Left ventricle myocardium inferior (tissue), 1 donor: ENCODE data around the gene NHS. TPM values are rescaled to one million over a fixed set of nuclear protein-coding genes. Genes with fewer than 3 reads are reported as not detected.

Experiments
- DNase-seq: peaks from one replicate; pipeline ENCODE4 v3.0.0-alpha.2; 2020
- H3K27ac ChIP-seq: fragments of 200-600 bp; replicated peaks from 2 replicates; pipeline ENCODE4 v1.8.0; 2021
- H3K27me3 ChIP-seq: fragments of 200-600 bp; 2 replicates; pipeline ENCODE4 v1.8.0; 2021; ENCODE audit warnings: low read depth
- H3K36me3 ChIP-seq: fragments of 200-600 bp; 2 replicates; pipeline ENCODE4 v1.8.0; 2021
- H3K4me1 ChIP-seq: fragments of 200-600 bp; 2 replicates; pipeline ENCODE4 v1.8.0; 2021
- H3K4me3 ChIP-seq: fragments of 200-600 bp; 2 replicates; pipeline ENCODE4 v1.8.0; 2021; ENCODE audit warnings: mild to moderate bottlenecking, moderate library complexity
- H3K9me3 ChIP-seq: fragments of 200-600 bp; replicated peaks from 2 replicates; pipeline ENCODE4 v1.8.0; 2021
- CTCF ChIP-seq: fragments of 200-600 bp; IDR thresholded peaks from 2 replicates; pipeline ENCODE4 v1.8.0; 2021; ENCODE audit warnings: antibody characterized with exemption, mild to moderate bottlenecking, borderline replicate concordance
- intact Hi-C: fragments of 100-400 bp; cut with micrococcal nuclease; formaldehyde crosslinking; loops from one replicate; pipeline ENCODE4 v1.11.0; 2022
- total RNA-seq: library from RNA; stranded (reverse); fragmentation: NEBNext Ultra II Directional; extraction: Animal tissue kit (Norgen Biotek cat#: 25700); gene quantifications from one replicate; pipeline ENCODE4 v1.2.1, GENCODE V29; 2021
- donor health status: DM: no; HTN: yes; CAD: no; lungs with severe emphysema.

NHS gene
- total RNA-seq, 1 donor from 2014 or later, result 1.0 TPM

DNA sequence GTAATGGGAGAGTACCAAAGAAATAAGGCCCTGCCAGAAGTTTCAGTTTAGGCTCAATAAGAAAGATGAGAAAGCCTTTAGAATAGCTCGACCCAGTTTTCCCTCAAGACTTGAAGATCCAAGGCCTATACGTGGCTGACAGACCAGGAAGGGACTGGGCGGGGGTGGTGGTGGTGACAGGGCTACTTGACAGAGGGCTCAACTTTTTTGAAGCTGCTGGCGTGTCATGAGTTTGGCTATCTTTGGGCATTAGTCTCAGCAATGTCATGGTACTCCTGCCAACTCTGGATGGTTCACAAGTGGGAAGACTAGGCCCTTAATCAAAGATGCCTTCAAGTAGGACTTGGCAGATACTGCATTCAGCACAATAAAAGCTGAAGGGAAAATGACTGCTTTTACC is 262.2 kb downstream of the NHS start:
- no peak overlapping the region for H3K27ac ChIP-seq
- H3K4me1 ChIP-seq, result no peaks in the 10 kb centered on the region
- no peak for TF ChIP-seq CTCF
- intact Hi-C loops, result no loop called here
- no peaks in the 10 kb centered on the region for H3K27me3 ChIP-seq
- no peaks in the 10 kb centered on the region for H3K9me3 ChIP-seq
- H3K4me3 ChIP-seq, result no peak overlapping the region
- no peak for DNase-seq
- H3K36me3 ChIP-seq, result no peaks in the 10 kb centered on the region

DNA sequence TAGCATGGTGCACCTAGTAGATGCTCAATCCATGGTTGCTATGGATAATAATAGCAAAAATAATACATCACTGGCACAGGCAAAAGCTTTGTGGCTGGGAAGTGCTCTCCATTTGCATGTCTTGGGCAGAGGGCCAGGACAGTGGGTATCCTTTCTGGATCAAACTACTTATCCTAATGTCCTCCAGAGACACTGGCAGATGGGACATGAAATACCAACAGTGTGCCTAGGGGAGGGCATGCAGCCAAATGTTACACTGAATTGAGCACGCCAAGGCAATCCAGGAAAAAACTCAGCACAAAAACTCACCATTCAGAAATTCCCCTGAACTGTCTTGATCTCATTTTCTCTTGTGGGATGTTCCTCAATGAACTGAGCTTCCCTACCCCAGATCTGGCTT is 263.7 kb downstream of the NHS start:
- H3K27me3 ChIP-seq, result no peaks in the 10 kb centered on the region
- H3K4me3 ChIP-seq, result no peak overlapping the region
- H3K9me3 ChIP-seq, result no peaks in the 10 kb centered on the region
- TF ChIP-seq CTCF, result no peak
- intact Hi-C loops, result no loop called here
- DNase-seq, result no peak
- H3K36me3 ChIP-seq, result no peaks in the 10 kb centered on the region
- no peaks in the 10 kb centered on the region for H3K4me1 ChIP-seq
- no peak overlapping the region for H3K27ac ChIP-seq

GRCh38 chrX:17642891-17643290 is 267.9 kb downstream of the NHS start:
- no peak for DNase-seq
- no peak for TF ChIP-seq CTCF
- no peaks in the 10 kb centered on the region for H3K36me3 ChIP-seq
- H3K4me3 ChIP-seq, result no peak overlapping the region
- intact Hi-C loops, result no loop called here
- no peak overlapping the region for H3K27ac ChIP-seq
- H3K4me1 ChIP-seq, result no peaks in the 10 kb centered on the region
- no peaks in the 10 kb centered on the region for H3K27me3 ChIP-seq
- no peaks in the 10 kb centered on the region for H3K9me3 ChIP-seq

DNA sequence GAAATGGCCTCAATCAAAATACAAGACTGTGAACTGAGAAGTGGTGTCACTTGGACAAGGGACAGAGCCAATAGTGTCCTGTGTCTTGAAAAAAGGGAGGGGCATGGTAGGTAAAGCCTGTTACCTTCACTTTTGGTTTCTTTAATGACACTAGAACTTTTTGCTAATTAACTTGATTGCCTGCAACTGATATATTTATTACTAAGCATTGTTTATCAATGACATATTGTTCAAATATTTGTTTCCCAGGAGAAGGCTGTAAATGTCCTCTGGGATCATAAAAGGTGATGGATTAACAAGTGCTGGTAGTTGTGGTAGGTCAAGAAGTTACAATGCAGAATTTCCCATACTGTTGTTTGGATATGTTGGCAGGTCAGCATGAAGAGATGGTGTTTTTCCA is 268.5 kb downstream of the NHS start:
- no peaks in the 10 kb centered on the region for H3K27me3 ChIP-seq
- no peak for DNase-seq
- no peak for TF ChIP-seq CTCF
- intact Hi-C loops, result no loop called here
- no peaks in the 10 kb centered on the region for H3K9me3 ChIP-seq
- H3K4me3 ChIP-seq, result no peak overlapping the region
- no peak overlapping the region for H3K27ac ChIP-seq
- no peaks in the 10 kb centered on the region for H3K36me3 ChIP-seq
- no peaks in the 10 kb centered on the region for H3K4me1 ChIP-seq

- Histone ChIP-seq H3K36me3 (no peaks in the 10 kb centered on the region), H3K4me1 (no peaks in the 10 kb centered on the region), H3K27me3 (no peaks in the 10 kb centered on the region), H3K27ac (no peak overlapping the region), H3K4me3 (no peak overlapping the region), H3K9me3 (no peaks in the 10 kb centered on the region)
- intact Hi-C loops, result no loop called here
- TF ChIP-seq CTCF, result no peak
- DNase-seq, result no peak
Observed at GRCh38 chrX:17644001-17644400, 269.0 kb downstream of the NHS start.

GRCh38 chrX:17654116-17654515 is 279.1 kb downstream of the NHS start:
- intact Hi-C loops, result no loop called here

More at GRCh38 chrX:17654116-17654515, 279.1 kb downstream of the NHS start:
- TF ChIP-seq CTCF, result no peak
- H3K27me3 ChIP-seq, result no peaks in the 10 kb centered on the region
- peaks cover 22% of the 10 kb centered on the region for H3K4me1 ChIP-seq
- no peak for DNase-seq
- no peaks in the 10 kb centered on the region for H3K36me3 ChIP-seq
- H3K4me3 ChIP-seq, result no peak overlapping the region
- H3K9me3 ChIP-seq, result no peaks in the 10 kb centered on the region
- H3K27ac ChIP-seq, result no peak overlapping the region
